ENCODE measurements around the gene COMMD9. TPM values are rescaled to one million over a fixed set of nuclear protein-coding genes. Genes with fewer than 3 reads are reported as not detected.

The COMMD9 gene
- total and polyA plus RNA-seq, 2 donors (not counting 1 experiment from before 2014, with no cell fraction given): 15.4 to 56.1 TPM

DNA sequence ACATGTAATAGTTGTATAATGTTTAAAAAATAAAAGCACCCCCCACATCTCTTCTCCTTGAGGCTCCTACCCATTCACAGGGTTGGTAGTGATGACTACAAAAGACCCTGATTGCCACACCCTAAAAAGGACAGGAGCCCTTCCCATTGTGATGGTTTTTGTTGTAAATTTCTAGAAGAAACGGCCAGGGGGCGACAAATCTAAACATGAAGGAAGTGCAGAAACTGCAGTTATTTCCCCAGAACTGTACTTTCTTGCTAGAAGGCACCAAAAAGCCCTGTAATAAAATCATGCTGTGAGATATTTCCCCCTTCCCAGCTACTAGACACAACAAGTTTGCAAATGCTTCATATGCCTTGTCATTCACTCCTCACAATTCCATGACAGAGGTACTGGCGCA is 17.7 kb upstream of the COMMD9 start:
- Histone ChIP-seq H3K9me3 (ENCODE audit: control insufficient read depth, insufficient read depth, low read depth, low read length) (no peaks in the 10 kb centered on the region), H3K4me3 (replicated peaks in 1 of 4; ENCODE audit: control extremely low read depth in 1 of 4, insufficient read depth in 1 of 4, low read depth in 3 of 4, low read length in 4 of 4) (no peak overlapping the region), H2AFZ (ENCODE audit: low read length) (no peak overlapping the region), H3K27ac (ENCODE audit: insufficient read depth, low read length) (no peak overlapping the region), H3K27me3 (ENCODE audit: control insufficient read depth, insufficient read depth, low read length) (peaks cover 2% of the 10 kb centered on the region), H3K9ac (ENCODE audit: insufficient read depth, low read length) (no peak overlapping the region), H4K20me1 (ENCODE audit: control insufficient read depth, extremely low read depth, insufficient read depth, low read length) (no peaks in the 10 kb centered on the region), H3K79me2 (ENCODE audit: control insufficient read depth, insufficient read depth, low read length) (no peaks in the 10 kb centered on the region), H3K4me2 (ENCODE audit: extremely low read depth, insufficient read depth, low read length) (no peak overlapping the region), H3K36me3 (ENCODE audit: control insufficient read depth, insufficient read depth, low read length) (no peaks in the 10 kb centered on the region), H3K4me1 (ENCODE audit: control insufficient read depth, extremely low read depth, insufficient read depth, low read length) (no peaks in the 10 kb centered on the region)
- TF ChIP-seq, protein P1, sequence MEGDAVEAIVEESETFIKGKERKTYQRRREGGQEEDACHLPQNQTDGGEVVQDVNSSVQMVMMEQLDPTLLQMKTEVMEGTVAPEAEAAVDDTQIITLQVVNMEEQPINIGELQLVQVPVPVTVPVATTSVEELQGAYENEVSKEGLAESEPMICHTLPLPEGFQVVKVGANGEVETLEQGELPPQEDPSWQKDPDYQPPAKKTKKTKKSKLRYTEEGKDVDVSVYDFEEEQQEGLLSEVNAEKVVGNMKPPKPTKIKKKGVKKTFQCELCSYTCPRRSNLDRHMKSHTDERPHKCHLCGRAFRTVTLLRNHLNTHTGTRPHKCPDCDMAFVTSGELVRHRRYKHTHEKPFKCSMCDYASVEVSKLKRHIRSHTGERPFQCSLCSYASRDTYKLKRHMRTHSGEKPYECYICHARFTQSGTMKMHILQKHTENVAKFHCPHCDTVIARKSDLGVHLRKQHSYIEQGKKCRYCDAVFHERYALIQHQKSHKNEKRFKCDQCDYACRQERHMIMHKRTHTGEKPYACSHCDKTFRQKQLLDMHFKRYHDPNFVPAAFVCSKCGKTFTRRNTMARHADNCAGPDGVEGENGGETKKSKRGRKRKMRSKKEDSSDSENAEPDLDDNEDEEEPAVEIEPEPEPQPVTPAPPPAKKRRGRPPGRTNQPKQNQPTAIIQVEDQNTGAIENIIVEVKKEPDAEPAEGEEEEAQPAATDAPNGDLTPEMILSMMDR (conservative IDR thresholded peaks at IDR 0.05 in 1 of 2, IDR thresholded peaks at IDR 0.05 in 1 of 2; ENCODE audit: low read depth in 1 of 2, low read length in 2 of 2): peak; percentile 60 to 64
- no peak for TF ChIP-seq EZH2 (IDR thresholded peaks at IDR 0.05; ENCODE audit: low read length, missing control alignments)
- DNase-seq (ENCODE audit: low read depth in 2 of 2): peak; percentile 53 to 62

DNA sequence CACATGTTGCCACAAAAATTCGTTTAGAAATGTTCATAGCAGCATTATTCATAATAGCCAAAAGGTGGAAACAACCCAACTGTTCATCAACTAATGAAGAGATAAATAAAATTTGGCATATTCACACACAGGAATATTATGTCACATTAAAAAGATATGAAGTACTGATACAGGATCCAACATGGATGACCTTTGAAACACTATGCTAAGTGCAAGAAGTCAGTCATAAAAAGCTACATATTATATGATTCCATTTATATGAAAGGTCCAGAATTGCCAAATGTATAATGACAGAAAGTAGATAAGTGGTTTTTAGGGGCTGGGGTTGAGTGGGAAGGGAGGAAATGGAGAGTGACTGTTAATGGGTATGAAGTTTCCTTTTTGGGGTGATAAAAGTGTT is 15.8 kb upstream of the COMMD9 start:
- TF ChIP-seq, protein P1 (conservative IDR thresholded peaks at IDR 0.05 in 1 of 2, IDR thresholded peaks at IDR 0.05 in 1 of 2; ENCODE audit: low read depth in 1 of 2, low read length in 2 of 2): no peak
- TF ChIP-seq EZH2 (IDR thresholded peaks at IDR 0.05; ENCODE audit: low read length, missing control alignments): no peak
- no peaks in the 10 kb centered on the region for H3K79me2 ChIP-seq (ENCODE audit: control insufficient read depth, insufficient read depth, low read length)
- no peak for DNase-seq (ENCODE audit: low read depth in 2 of 2)
- H3K4me1 ChIP-seq (ENCODE audit: control insufficient read depth, extremely low read depth, insufficient read depth, low read length): no peaks in the 10 kb centered on the region
- H3K27me3 ChIP-seq (ENCODE audit: control insufficient read depth, insufficient read depth, low read length): peaks cover 2% of the 10 kb centered on the region
- no peaks in the 10 kb centered on the region for H4K20me1 ChIP-seq (ENCODE audit: control insufficient read depth, extremely low read depth, insufficient read depth, low read length)
- no peak overlapping the region for H3K4me3 ChIP-seq (replicated peaks in 1 of 4; ENCODE audit: control extremely low read depth in 1 of 4, insufficient read depth in 1 of 4, low read depth in 3 of 4, low read length in 4 of 4)
- no peak overlapping the region for H3K4me2 ChIP-seq (ENCODE audit: extremely low read depth, insufficient read depth, low read length)
- H3K27ac ChIP-seq (ENCODE audit: insufficient read depth, low read length): no peak overlapping the region
- no peak overlapping the region for H3K9ac ChIP-seq (ENCODE audit: insufficient read depth, low read length)
- no peaks in the 10 kb centered on the region for H3K9me3 ChIP-seq (ENCODE audit: control insufficient read depth, insufficient read depth, low read depth, low read length)
- H2AFZ ChIP-seq (ENCODE audit: low read length): no peak overlapping the region
- no peaks in the 10 kb centered on the region for H3K36me3 ChIP-seq (ENCODE audit: control insufficient read depth, insufficient read depth, low read length)

DNA sequence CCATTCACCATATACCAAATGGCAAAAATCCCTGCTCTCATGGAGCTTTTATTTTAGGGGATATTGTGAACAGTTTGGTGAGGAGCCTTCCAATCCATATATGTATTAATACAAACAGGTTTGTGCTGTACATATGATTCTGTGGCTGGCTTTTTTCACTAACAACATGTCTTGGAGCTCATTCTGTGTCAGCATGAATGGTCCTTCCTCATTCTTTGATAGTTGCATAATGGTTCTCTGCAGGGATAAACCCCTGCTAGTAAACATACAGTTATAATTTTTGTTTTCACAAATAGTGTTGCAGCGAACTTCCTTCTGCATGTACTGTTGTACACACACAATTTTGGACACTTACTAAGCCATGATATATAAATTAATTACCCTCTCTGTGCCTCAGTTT is 15.1 kb upstream of the COMMD9 start:
- no peak overlapping the region for H3K4me3 ChIP-seq (replicated peaks in 1 of 4; ENCODE audit: control extremely low read depth in 1 of 4, insufficient read depth in 1 of 4, low read depth in 3 of 4, low read length in 4 of 4)
- peaks cover 2% of the 10 kb centered on the region for H3K27me3 ChIP-seq (ENCODE audit: control insufficient read depth, insufficient read depth, low read length)
- no peak overlapping the region for H3K9ac ChIP-seq (ENCODE audit: insufficient read depth, low read length)
- H3K4me1 ChIP-seq (ENCODE audit: control insufficient read depth, extremely low read depth, insufficient read depth, low read length): no peaks in the 10 kb centered on the region
- no peak overlapping the region for H3K4me2 ChIP-seq (ENCODE audit: extremely low read depth, insufficient read depth, low read length)
- no peaks in the 10 kb centered on the region for H4K20me1 ChIP-seq (ENCODE audit: control insufficient read depth, extremely low read depth, insufficient read depth, low read length)
- no peak overlapping the region for H2AFZ ChIP-seq (ENCODE audit: low read length)
- no peaks in the 10 kb centered on the region for H3K9me3 ChIP-seq (ENCODE audit: control insufficient read depth, insufficient read depth, low read depth, low read length)
- TF ChIP-seq EZH2 (IDR thresholded peaks at IDR 0.05; ENCODE audit: low read length, missing control alignments): no peak
- TF ChIP-seq, protein P1 (conservative IDR thresholded peaks at IDR 0.05 in 1 of 2, IDR thresholded peaks at IDR 0.05 in 1 of 2; ENCODE audit: low read depth in 1 of 2, low read length in 2 of 2): no peak
- DNase-seq (ENCODE audit: low read depth in 2 of 2): no peak
- H3K79me2 ChIP-seq (ENCODE audit: control insufficient read depth, insufficient read depth, low read length): no peaks in the 10 kb centered on the region
- H3K27ac ChIP-seq (ENCODE audit: insufficient read depth, low read length): no peak overlapping the region
- H3K36me3 ChIP-seq (ENCODE audit: control insufficient read depth, insufficient read depth, low read length): no peaks in the 10 kb centered on the region
